Measurements from ENCODE around the gene GHITM. TPM values are rescaled to one million over a fixed set of nuclear protein-coding genes. Genes with fewer than 3 reads are reported as not detected.

The GHITM gene
- total and polyA plus RNA-seq, 2 of the 13 experiments (the other 11 are each of a cell fraction or from before 2014, with no cell fraction given): 163 to 212 TPM

GRCh38 chr10:84139126-84140035 lies at the start of gene GHITM (continued):
- TF ChIP-seq, protein P1, sequence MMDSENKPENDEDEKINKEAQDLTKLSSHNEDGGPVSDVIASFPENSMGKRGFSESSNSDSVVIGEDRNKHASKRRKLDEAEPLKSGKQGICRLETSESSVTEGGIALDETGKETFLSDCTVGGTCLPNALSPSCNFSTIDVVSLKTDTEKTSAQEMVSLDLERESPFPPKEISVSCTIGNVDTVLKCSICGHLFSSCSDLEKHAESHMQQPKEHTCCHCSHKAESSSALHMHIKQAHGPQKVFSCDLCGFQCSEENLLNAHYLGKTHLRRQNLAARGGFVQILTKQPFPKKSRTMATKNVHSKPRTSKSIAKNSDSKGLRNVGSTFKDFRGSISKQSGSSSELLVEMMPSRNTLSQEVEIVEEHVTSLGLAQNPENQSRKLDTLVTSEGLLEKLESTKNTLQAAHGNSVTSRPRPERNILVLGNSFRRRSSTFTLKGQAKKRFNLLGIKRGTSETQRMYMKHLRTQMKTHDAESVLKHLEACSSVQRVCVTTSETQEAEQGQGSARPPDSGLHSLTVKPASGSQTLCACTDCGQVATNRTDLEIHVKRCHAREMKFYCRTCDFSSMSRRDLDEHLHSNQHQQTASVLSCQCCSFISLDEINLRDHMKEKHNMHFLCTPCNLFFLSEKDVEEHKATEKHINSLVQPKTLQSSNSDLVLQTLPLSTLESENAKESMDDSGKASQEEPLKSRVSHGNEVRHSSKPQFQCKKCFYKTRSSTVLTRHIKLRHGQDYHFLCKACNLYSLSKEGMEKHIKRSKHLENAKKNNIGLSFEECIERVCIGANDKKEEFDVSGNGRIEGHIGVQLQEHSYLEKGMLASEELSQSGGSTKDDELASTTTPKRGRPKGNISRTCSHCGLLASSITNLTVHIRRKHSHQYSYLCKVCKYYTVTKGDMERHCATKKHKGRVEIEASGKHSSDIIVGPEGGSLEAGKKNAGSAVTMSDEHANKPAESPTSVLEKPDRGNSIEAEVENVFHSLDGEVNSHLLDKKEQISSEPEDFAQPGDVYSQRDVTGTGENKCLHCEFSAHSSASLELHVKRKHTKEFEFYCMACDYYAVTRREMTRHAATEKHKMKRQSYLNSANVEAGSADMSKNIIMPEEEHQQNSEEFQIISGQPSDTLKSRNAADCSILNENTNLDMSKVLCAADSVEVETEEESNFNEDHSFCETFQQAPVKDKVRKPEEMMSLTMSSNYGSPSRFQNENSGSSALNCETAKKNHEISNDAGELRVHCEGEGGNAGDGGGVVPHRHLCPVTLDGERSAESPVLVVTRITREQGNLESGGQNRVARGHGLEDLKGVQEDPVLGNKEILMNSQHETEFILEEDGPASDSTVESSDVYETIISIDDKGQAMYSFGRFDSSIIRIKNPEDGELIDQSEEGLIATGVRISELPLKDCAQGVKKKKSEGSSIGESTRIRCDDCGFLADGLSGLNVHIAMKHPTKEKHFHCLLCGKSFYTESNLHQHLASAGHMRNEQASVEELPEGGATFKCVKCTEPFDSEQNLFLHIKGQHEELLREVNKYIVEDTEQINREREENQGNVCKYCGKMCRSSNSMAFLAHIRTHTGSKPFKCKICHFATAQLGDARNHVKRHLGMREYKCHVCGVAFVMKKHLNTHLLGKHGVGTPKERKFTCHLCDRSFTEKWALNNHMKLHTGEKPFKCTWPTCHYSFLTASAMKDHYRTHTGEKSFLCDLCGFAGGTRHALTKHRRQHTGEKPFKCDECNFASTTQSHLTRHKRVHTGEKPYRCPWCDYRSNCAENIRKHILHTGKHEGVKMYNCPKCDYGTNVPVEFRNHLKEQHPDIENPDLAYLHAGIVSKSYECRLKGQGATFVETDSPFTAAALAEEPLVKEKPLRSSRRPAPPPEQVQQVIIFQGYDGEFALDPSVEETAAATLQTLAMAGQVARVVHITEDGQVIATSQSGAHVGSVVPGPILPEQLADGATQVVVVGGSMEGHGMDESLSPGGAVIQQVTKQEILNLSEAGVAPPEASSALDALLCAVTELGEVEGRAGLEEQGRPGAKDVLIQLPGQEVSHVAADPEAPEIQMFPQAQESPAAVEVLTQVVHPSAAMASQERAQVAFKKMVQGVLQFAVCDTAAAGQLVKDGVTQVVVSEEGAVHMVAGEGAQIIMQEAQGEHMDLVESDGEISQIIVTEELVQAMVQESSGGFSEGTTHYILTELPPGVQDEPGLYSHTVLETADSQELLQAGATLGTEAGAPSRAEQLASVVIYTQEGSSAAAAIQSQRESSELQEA (CRISPR knock-in tag; IDR thresholded peaks at IDR 0.05; ENCODE audit: not compliant biosample characterization): no peak
- no peak for TF ChIP-seq SNRNP70 (IDR thresholded peaks at IDR 0.05; ENCODE audit: low read depth, low read length)
- TF ChIP-seq MIXL1 (CRISPR knock-in tag; IDR thresholded peaks at IDR 0.05): peak; percentile 57; the same call in 1 of the 2 replicates
- TF ChIP-seq ZNF530 (CRISPR knock-in tag; IDR thresholded peaks at IDR 0.05; ENCODE audit: low read depth): no peak
- TF ChIP-seq, protein P2, sequence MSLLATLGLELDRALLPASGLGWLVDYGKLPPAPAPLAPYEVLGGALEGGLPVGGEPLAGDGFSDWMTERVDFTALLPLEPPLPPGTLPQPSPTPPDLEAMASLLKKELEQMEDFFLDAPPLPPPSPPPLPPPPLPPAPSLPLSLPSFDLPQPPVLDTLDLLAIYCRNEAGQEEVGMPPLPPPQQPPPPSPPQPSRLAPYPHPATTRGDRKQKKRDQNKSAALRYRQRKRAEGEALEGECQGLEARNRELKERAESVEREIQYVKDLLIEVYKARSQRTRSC (CRISPR knock-in tag; IDR thresholded peaks at IDR 0.05; ENCODE audit: low read depth): no peak
- peak; percentile 71; the same call in 1 of the 2 replicates for TF ChIP-seq CHCHD3 (CRISPR knock-in tag; IDR thresholded peaks at IDR 0.05)
- TF ChIP-seq, protein P3, sequence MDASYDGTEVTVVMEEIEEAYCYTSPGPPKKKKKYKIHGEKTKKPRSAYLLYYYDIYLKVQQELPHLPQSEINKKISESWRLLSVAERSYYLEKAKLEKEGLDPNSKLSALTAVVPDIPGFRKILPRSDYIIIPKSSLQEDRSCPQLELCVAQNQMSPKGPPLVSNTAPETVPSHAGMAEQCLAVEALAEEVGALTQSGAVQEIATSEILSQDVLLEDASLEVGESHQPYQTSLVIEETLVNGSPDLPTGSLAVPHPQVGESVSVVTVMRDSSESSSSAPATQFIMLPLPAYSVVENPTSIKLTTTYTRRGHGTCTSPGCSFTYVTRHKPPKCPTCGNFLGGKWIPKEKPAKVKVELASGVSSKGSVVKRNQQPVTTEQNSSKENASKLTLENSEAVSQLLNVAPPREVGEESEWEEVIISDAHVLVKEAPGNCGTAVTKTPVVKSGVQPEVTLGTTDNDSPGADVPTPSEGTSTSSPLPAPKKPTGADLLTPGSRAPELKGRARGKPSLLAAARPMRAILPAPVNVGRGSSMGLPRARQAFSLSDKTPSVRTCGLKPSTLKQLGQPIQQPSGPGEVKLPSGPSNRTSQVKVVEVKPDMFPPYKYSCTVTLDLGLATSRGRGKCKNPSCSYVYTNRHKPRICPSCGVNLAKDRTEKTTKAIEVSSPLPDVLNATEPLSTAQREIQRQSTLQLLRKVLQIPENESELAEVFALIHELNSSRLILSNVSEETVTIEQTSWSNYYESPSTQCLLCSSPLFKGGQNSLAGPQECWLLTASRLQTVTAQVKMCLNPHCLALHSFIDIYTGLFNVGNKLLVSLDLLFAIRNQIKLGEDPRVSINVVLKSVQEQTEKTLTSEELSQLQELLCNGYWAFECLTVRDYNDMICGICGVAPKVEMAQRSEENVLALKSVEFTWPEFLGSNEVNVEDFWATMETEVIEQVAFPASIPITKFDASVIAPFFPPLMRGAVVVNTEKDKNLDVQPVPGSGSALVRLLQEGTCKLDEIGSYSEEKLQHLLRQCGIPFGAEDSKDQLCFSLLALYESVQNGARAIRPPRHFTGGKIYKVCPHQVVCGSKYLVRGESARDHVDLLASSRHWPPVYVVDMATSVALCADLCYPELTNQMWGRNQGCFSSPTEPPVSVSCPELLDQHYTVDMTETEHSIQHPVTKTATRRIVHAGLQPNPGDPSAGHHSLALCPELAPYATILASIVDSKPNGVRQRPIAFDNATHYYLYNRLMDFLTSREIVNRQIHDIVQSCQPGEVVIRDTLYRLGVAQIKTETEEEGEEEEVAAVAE (CRISPR knock-in tag; IDR thresholded peaks at IDR 0.05; ENCODE audit: borderline replicate concordance): peak; percentile 91
- no peak for TF ChIP-seq ZNF253 (CRISPR knock-in tag; IDR thresholded peaks at IDR 0.05; ENCODE audit: borderline replicate concordance)
- TF ChIP-seq, protein P4, sequence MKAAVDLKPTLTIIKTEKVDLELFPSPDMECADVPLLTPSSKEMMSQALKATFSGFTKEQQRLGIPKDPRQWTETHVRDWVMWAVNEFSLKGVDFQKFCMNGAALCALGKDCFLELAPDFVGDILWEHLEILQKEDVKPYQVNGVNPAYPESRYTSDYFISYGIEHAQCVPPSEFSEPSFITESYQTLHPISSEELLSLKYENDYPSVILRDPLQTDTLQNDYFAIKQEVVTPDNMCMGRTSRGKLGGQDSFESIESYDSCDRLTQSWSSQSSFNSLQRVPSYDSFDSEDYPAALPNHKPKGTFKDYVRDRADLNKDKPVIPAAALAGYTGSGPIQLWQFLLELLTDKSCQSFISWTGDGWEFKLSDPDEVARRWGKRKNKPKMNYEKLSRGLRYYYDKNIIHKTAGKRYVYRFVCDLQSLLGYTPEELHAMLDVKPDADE (CRISPR knock-in tag; IDR thresholded peaks at IDR 0.05): 0 out of 2 replicates have a peak, but pooled peaks have one; percentile 62
- TF ChIP-seq CEBPB (IDR thresholded peaks at IDR 0.05; ENCODE audit: borderline replicate concordance, low read depth, low read length): peak; percentile 98

Measured in HepG2 (cell line).